GM12878 (cell line): ENCODE data around the gene OSBPL5. TPM values are rescaled to one million over a fixed set of nuclear protein-coding genes. Genes with fewer than 3 reads are reported as not detected.

ENCODE experiments used
- ATF3 ChIP-seq: IDR thresholded peaks from 2 replicates; pipeline ENCODE4 v1.6.1; 2011; ENCODE audit warnings: low read depth, mild to moderate bottlenecking, low read length, moderate library complexity, borderline replicate concordance; ENCODE audit errors: extremely low read depth
- ATF7 ChIP-seq: fragments of 450-650 bp; IDR thresholded peaks from 2 replicates; pipeline ENCODE4 v1.6.1; 2016; ENCODE audit warnings: low read depth, mild to moderate bottlenecking
- CTCF ChIP-seq, 3 experiments: IDR thresholded peaks in 2 of 3; conservative IDR thresholded peaks in 1 of 3; 2 replicates each; pipeline ENCODE4 v1.5.1; 2011; ENCODE audit warnings: low read depth in 3 of 3, low read length in 3 of 3, mild to moderate bottlenecking in 3 of 3, control low read depth in 2 of 3, moderate library complexity in 2 of 3, inconsistent platforms in 1 of 3, mixed read lengths in 1 of 3; ENCODE audit not compliant: control insufficient read depth in 2 of 3, insufficient read depth in 1 of 3; ENCODE audit errors: extremely low read depth in 1 of 3
- ETV6 ChIP-seq, 2 experiments: fragments of 450-650 bp in 1 of 2; IDR thresholded peaks in 1 of 2; conservative IDR thresholded peaks in 1 of 2; 2 replicates each; pipeline ENCODE4 v1.6.1; 2014; ENCODE audit warnings: antibody characterized with exemption in 1 of 2, borderline replicate concordance in 1 of 2, low read depth in 1 of 2, mild to moderate bottlenecking in 1 of 2, moderate library complexity in 1 of 2
- FOXM1 ChIP-seq: IDR thresholded peaks from 2 replicates; pipeline ENCODE4 v1.6.1; 2012; ENCODE audit warnings: low read depth, mild to moderate bottlenecking, inconsistent platforms, low read length, moderate library complexity
- HDAC2 ChIP-seq: fragments of 200-600 bp; sonication (generic); IDR thresholded peaks from 2 replicates; pipeline ENCODE4 v1.6.1; 2017
- KAT2A ChIP-seq: conservative IDR thresholded peaks from 2 replicates; pipeline ENCODE4 v1.6.1; 2011; ENCODE audit warnings: low read depth, low read length; ENCODE audit not compliant: control insufficient read depth
- MEF2A ChIP-seq: IDR thresholded peaks from 2 replicates; pipeline ENCODE4 v1.6.1; 2011; ENCODE audit warnings: low read depth, mild to moderate bottlenecking, low read length, moderate library complexity; ENCODE audit not compliant: insufficient read depth
- MLLT1 ChIP-seq: fragments of 450-650 bp; IDR thresholded peaks from 2 replicates; pipeline ENCODE4 v1.6.1; 2016; ENCODE audit warnings: mild to moderate bottlenecking
- MYC ChIP-seq: IDR thresholded peaks from 2 replicates; pipeline ENCODE4 v1.6.1; 2011; ENCODE audit warnings: mild to moderate bottlenecking, low read length, moderate library complexity, inconsistent platforms; ENCODE audit not compliant: insufficient read depth, insufficient replicate concordance, insufficient read length, severe bottlenecking
- NBN ChIP-seq: fragments of 450-650 bp; IDR thresholded peaks from 2 replicates; pipeline ENCODE4 v1.6.1; 2016
- NFYB ChIP-seq: IDR thresholded peaks from 2 replicates; pipeline ENCODE4 v1.6.1; 2011; ENCODE audit warnings: low read depth, mild to moderate bottlenecking, low read length, improper control_type of control experiment, moderate library complexity; ENCODE audit not compliant: insufficient read depth
- RAD51 ChIP-seq: fragments of 450-650 bp; IDR thresholded peaks from 2 replicates; pipeline ENCODE4 v1.6.1; 2016; ENCODE audit warnings: moderate library complexity, mild to moderate bottlenecking, inconsistent platforms
- RCOR1 ChIP-seq: conservative IDR thresholded peaks from 2 replicates; pipeline ENCODE4 v1.6.1; 2012; ENCODE audit warnings: low read depth, low read length, improper control_type of control experiment
- SIX5 ChIP-seq: IDR thresholded peaks from 2 replicates; pipeline ENCODE4 v1.6.1; 2011; ENCODE audit warnings: mild to moderate bottlenecking, low read depth, low read length, moderate library complexity; ENCODE audit not compliant: severe bottlenecking
- TBL1XR1 ChIP-seq: IDR thresholded peaks from 2 replicates; pipeline ENCODE4 v1.6.1; 2012; ENCODE audit warnings: low read depth, low read length, improper control_type of control experiment
- TCF12 ChIP-seq: IDR thresholded peaks from 2 replicates; pipeline ENCODE4 v1.6.1; 2011; ENCODE audit warnings: low read depth, mild to moderate bottlenecking, low read length
- USF2 ChIP-seq: IDR thresholded peaks from 2 replicates; pipeline ENCODE4 v1.6.1; 2011; ENCODE audit warnings: low read depth, low read length, improper control_type of control experiment, borderline replicate concordance
- ZNF622 ChIP-seq: fragments of 450-650 bp; IDR thresholded peaks from 2 replicates; pipeline ENCODE4 v1.6.1; 2017; ENCODE audit warnings: mild to moderate bottlenecking, inconsistent platforms
- ZNF687 ChIP-seq: fragments of 450-650 bp; IDR thresholded peaks from 2 replicates; pipeline ENCODE4 v1.6.1; 2017; ENCODE audit warnings: mild to moderate bottlenecking, moderate library complexity
- polyA plus RNA-seq, 11 experiments: library from polyadenylated mRNA; depleted of rRNA in 4 of 11; unstranded in 6 of 11; stranded (reverse) in 5 of 11; fragments of >200 nt; fragmentation: Nextera tagmentation in 4 of 11; fragmentation: Illumina TruSeq in 1 of 11; extraction: Ambion mirVana in 4 of 11; extraction: Trizol in 1 of 11; gene quantifications; 1 replicate in 1 of 11; 2 replicates in 10 of 11; pipeline versions ENCODE4 v1.2.1 to v1.2.3, GENCODE V29; 2011 to 2016; ENCODE audit warnings: inconsistent platforms in 2 of 11, missing spikeins in 2 of 11, low read depth in 1 of 11
- total RNA-seq, 4 experiments: library from RNA; depleted of rRNA in 3 of 4; stranded (reverse); fragments of >200 nt in 3 of 4; fragmentation: Illumina TruSeq in 1 of 4; extraction: Trizol in 1 of 4; gene quantifications; 2 replicates each; pipeline versions ENCODE4 v1.2.1 to v1.2.3, GENCODE V29; 2013 to 2021

Gene OSBPL5
- total and polyA plus RNA-seq, 10 of the 15 experiments (the other 5 are each of a cell fraction or from before 2014, with no cell fraction given) = not detected

GRCh38 chr11:3049430-3050243 lies 115.5 kb downstream of the OSBPL5 start (continued):
- TF ChIP-seq SIX5 (no peak), USF2 (peak; percentile 91), CTCF (IDR thresholded peaks at IDR 0.05 in 2 of 3, conservative IDR thresholded peaks at IDR 0.05 in 1 of 3; ENCODE audit: control insufficient read depth in 2 of 3, extremely low read depth in 1 of 3, insufficient read depth in 1 of 3, low read depth in 3 of 3, low read length in 3 of 3) (peak; percentile 41 to 78 (median 53); a peak in 4 of 6 replicates), NBN (peak; percentile 81; the same call in 1 of the 2 replicates), MLLT1 (peak; percentile 56), RCOR1 (0 out of 2 replicates have a peak, but pooled peaks have one; percentile 42), HDAC2 (no peak), FOXM1 (0 out of 2 replicates have a peak, but pooled peaks have one; percentile 30), ATF3 (peak; percentile 79; the same call in 1 of the 2 replicates), ZNF687 (peak; percentile 48), TCF12 (peak; percentile 94), RAD51 (peak; percentile 94), ETV6 (conservative IDR thresholded peaks at IDR 0.05 in 1 of 2, IDR thresholded peaks at IDR 0.05 in 1 of 2; ENCODE audit: borderline replicate concordance in 1 of 2, low read depth in 1 of 2) (peak in 1 of 2 experiments; percentile 86; a peak in 1 of 4 replicates), MYC (no peak), KAT2A (no peak), NFYB (no peak), ATF7 (peak; percentile 77), TBL1XR1 (peak; percentile 29; the same call in 1 of the 2 replicates), ZNF622 (no peak), MEF2A (0 out of 2 replicates have a peak, but pooled peaks have one; percentile 46)
